ENCODE data around the gene BMPR2.
"Not testable (repeated sequence)": the region's sequence is repeated elsewhere in the genome, so short reads cannot be mapped to it uniquely, and the experiment has no call there.

BMPR2 gene

GRCh38 chr2:202375609-202376408, at the start of gene BMPR2:
Gene BMPR2, plus strand, starts transcription at chr2:202376327. Its CDS starts 1,148 bp downstream, at chr2:202377475.
- in situ Hi-C loops (cut with HindIII; ENCODE audit: low sequenced_read_pairs): no loop called here

- in situ Hi-C loops (cut with HindIII; ENCODE audit: low sequenced_read_pairs): no loop called here
Measured at GRCh38 chr2:202327858-202328257, 48.3 kb upstream of the BMPR2 start.

GRCh38 chr2:202335791-202336467, 40.2 kb upstream of the BMPR2 start:
- in situ Hi-C loops (cut with HindIII; ENCODE audit: low sequenced_read_pairs): no loop called here

GRCh38 chr2:202337151-202337550, 39.0 kb upstream of the BMPR2 start:
- in situ Hi-C loops (cut with HindIII; ENCODE audit: low sequenced_read_pairs): no loop called here

- in situ Hi-C loops (cut with HindIII; ENCODE audit: low sequenced_read_pairs): no loop called here
Measured at GRCh38 chr2:202337706-202338346, 38.3 kb upstream of the BMPR2 start.

GRCh38 chr2:202339071-202339870, 36.9 kb upstream of the BMPR2 start:
- in situ Hi-C loops (cut with HindIII; ENCODE audit: low sequenced_read_pairs): no loop called here

- in situ Hi-C loops (cut with HindIII; ENCODE audit: low sequenced_read_pairs): no loop called here
Measured at GRCh38 chr2:202344178-202344577, 31.9 kb upstream of the BMPR2 start.

GRCh38 chr2:202346180-202346579, 29.9 kb upstream of the BMPR2 start:
- in situ Hi-C loops (cut with HindIII; ENCODE audit: low sequenced_read_pairs): no loop called here

GRCh38 chr2:202353430-202353829, 22.7 kb upstream of the BMPR2 start:
- in situ Hi-C loops (cut with HindIII; ENCODE audit: low sequenced_read_pairs): no loop called here

- in situ Hi-C loops (cut with HindIII; ENCODE audit: low sequenced_read_pairs): no loop called here
Measured at GRCh38 chr2:202355993-202356505, 20.1 kb upstream of the BMPR2 start.

GRCh38 chr2:202358924-202359323, 17.2 kb upstream of the BMPR2 start:
- in situ Hi-C loops (cut with HindIII; ENCODE audit: low sequenced_read_pairs): not testable (repeated sequence)

- in situ Hi-C loops (cut with HindIII; ENCODE audit: low sequenced_read_pairs): no loop called here
Measured at GRCh38 chr2:202360646-202361045, 15.5 kb upstream of the BMPR2 start.

GRCh38 chr2:202361108-202361507, 15.0 kb upstream of the BMPR2 start:
- in situ Hi-C loops (cut with HindIII; ENCODE audit: low sequenced_read_pairs): no loop called here

- in situ Hi-C loops (cut with HindIII; ENCODE audit: low sequenced_read_pairs): no loop called here
Measured at GRCh38 chr2:202373490-202373889, 2.6 kb upstream of the BMPR2 start.

- in situ Hi-C loops (cut with HindIII; ENCODE audit: low sequenced_read_pairs): not testable (repeated sequence)
Measured at GRCh38 chr2:202374383-202374782, 1.7 kb upstream of the BMPR2 start.

- in situ Hi-C loops (cut with HindIII; ENCODE audit: low sequenced_read_pairs): no loop called here
Measured at GRCh38 chr2:202375033-202375608, 1.0 kb upstream of the BMPR2 start.

GRCh38 chr2:202376460-202377206, 506 bp downstream of the BMPR2 start:
- in situ Hi-C loops (cut with HindIII; ENCODE audit: low sequenced_read_pairs): no loop called here

GRCh38 chr2:202377207-202377761, 1.2 kb downstream of the BMPR2 start:
- in situ Hi-C loops (cut with HindIII; ENCODE audit: low sequenced_read_pairs): no loop called here

GRCh38 chr2:202378001-202378400, 1.9 kb downstream of the BMPR2 start:
- in situ Hi-C loops (cut with HindIII; ENCODE audit: low sequenced_read_pairs): no loop called here

Measured in endothelial cell of hepatic sinusoid (primary cell).